ENCODE data around the gene GRAMD2A.
A peak's percentile ranks its signal among the peaks of the same experiment; 100 is the strongest.

The GRAMD2A gene

DNA sequence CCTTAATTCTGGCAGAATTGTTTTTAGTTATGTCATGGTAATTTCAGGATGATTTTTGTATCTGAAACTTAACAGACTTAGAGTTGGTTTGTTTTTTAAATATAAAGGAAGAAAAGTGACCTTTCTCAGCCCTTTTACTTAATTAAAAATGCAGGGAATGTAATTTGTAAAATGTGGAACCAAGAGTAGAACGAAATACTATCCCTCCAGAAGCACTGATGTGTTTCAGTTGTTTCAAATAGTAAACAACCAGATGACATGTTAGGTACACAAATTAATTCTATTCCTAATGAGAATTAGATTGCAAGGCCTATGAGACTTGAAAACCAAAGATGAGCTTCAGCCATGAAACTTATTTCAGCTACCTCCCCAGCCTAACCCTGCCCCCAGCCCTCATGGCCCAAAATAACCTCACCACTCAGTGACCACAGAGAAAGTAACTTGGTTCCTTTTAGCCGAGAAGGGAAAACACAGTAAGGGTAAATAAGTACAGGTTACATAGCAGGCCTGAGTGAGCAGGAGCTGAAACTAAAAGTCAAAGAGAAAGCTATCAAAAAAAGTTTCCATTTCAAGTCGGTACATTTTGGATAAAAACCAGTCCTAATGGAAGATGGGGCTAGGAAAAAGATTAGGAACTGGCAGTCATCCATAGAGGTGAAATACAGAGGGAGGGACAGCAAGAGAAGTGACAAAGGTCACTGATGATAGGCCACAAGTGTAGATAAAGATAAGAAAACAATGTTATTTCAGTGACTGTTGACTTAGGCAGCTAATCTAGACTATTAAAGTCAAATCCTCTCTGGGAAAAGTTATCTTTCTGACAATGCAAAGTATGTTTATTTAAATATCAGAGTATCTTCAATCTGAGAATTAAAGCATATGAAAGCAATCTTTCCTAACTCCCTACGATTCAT is 56.2 kb downstream of the GRAMD2A start:
- H3F3A ChIP-seq (ENCODE audit: insufficient read depth, low read length) = no peaks in the 10 kb centered on the region
- H2AFZ ChIP-seq (ENCODE audit: low read length) = no peak overlapping the region
- no peaks in the 10 kb centered on the region for H3K9me3 ChIP-seq (ENCODE audit: low read length)
- TF ChIP-seq, protein P1, sequence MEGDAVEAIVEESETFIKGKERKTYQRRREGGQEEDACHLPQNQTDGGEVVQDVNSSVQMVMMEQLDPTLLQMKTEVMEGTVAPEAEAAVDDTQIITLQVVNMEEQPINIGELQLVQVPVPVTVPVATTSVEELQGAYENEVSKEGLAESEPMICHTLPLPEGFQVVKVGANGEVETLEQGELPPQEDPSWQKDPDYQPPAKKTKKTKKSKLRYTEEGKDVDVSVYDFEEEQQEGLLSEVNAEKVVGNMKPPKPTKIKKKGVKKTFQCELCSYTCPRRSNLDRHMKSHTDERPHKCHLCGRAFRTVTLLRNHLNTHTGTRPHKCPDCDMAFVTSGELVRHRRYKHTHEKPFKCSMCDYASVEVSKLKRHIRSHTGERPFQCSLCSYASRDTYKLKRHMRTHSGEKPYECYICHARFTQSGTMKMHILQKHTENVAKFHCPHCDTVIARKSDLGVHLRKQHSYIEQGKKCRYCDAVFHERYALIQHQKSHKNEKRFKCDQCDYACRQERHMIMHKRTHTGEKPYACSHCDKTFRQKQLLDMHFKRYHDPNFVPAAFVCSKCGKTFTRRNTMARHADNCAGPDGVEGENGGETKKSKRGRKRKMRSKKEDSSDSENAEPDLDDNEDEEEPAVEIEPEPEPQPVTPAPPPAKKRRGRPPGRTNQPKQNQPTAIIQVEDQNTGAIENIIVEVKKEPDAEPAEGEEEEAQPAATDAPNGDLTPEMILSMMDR (IDR thresholded peaks at IDR 0.05; ENCODE audit: low read length) = no peak
- TF ChIP-seq EZH2 (IDR thresholded peaks at IDR 0.05; ENCODE audit: borderline replicate concordance, low read length) = no peak
- H3K4me3 ChIP-seq (ENCODE audit: low read depth, low read length, poor library complexity, severe bottlenecking) = peak overlapping the region; percentile 14
- no peaks in the 10 kb centered on the region for H3K79me2 ChIP-seq (ENCODE audit: insufficient read depth, low read length)
- H3K9ac ChIP-seq (ENCODE audit: low read length) = peak overlapping the region; percentile 43; the same call in 1 of the 2 replicates
- H4K20me1 ChIP-seq (ENCODE audit: insufficient read depth, low read length) = no peaks in the 10 kb centered on the region
- H3K9me2 ChIP-seq (ENCODE audit: low read depth, low read length) = no peaks in the 10 kb centered on the region
- H3K4me2 ChIP-seq (ENCODE audit: low read length) = peak overlapping the region; percentile 39
- peak overlapping the region; percentile 77 for H3K27ac ChIP-seq (ENCODE audit: low read depth, low read length, poor library complexity, severe bottlenecking)
- peaks cover 29% of the 10 kb centered on the region for H3K4me1 ChIP-seq (ENCODE audit: insufficient read depth, low read length, severe bottlenecking)
- H3K36me3 ChIP-seq (ENCODE audit: insufficient read depth, low read length) = no peaks in the 10 kb centered on the region
- no peaks in the 10 kb centered on the region for H3K27me3 ChIP-seq (ENCODE audit: insufficient read depth, low read length)

GRCh38 chr15:72140088-72140487 is 57.5 kb downstream of the GRAMD2A start:
- Histone ChIP-seq H3K36me3 (ENCODE audit: insufficient read depth, low read length) (no peaks in the 10 kb centered on the region), H4K20me1 (ENCODE audit: insufficient read depth, low read length) (no peaks in the 10 kb centered on the region), H3K27me3 (ENCODE audit: insufficient read depth, low read length) (no peaks in the 10 kb centered on the region), H3K4me3 (ENCODE audit: low read depth, low read length, poor library complexity, severe bottlenecking) (no peak overlapping the region), H3K4me2 (ENCODE audit: low read length) (no peak overlapping the region), H3K9me2 (ENCODE audit: low read depth, low read length) (no peaks in the 10 kb centered on the region), H2AFZ (ENCODE audit: low read length) (no peak overlapping the region), H3K9ac (ENCODE audit: low read length) (no peak overlapping the region), H3F3A (ENCODE audit: insufficient read depth, low read length) (no peaks in the 10 kb centered on the region), H3K9me3 (ENCODE audit: low read length) (no peaks in the 10 kb centered on the region), H3K4me1 (ENCODE audit: insufficient read depth, low read length, severe bottlenecking) (peaks cover 40% of the 10 kb centered on the region), H3K79me2 (ENCODE audit: insufficient read depth, low read length) (no peaks in the 10 kb centered on the region), H3K27ac (ENCODE audit: low read depth, low read length, poor library complexity, severe bottlenecking) (no peak overlapping the region)
- TF ChIP-seq EZH2 (IDR thresholded peaks at IDR 0.05; ENCODE audit: borderline replicate concordance, low read length) = no peak
- TF ChIP-seq, protein P1 (IDR thresholded peaks at IDR 0.05; ENCODE audit: low read length) = no peak

- Histone ChIP-seq H3K27me3 (ENCODE audit: insufficient read depth, low read length) (no peaks in the 10 kb centered on the region), H3K9ac (ENCODE audit: low read length) (no peak overlapping the region), H3K4me3 (ENCODE audit: low read depth, low read length, poor library complexity, severe bottlenecking) (no peak overlapping the region), H3K36me3 (ENCODE audit: insufficient read depth, low read length) (no peaks in the 10 kb centered on the region), H3F3A (ENCODE audit: insufficient read depth, low read length) (no peaks in the 10 kb centered on the region), H4K20me1 (ENCODE audit: insufficient read depth, low read length) (no peaks in the 10 kb centered on the region), H3K4me2 (ENCODE audit: low read length) (no peak overlapping the region), H3K9me3 (ENCODE audit: low read length) (no peaks in the 10 kb centered on the region), H3K79me2 (ENCODE audit: insufficient read depth, low read length) (no peaks in the 10 kb centered on the region), H3K27ac (ENCODE audit: low read depth, low read length, poor library complexity, severe bottlenecking) (no peak overlapping the region), H3K9me2 (ENCODE audit: low read depth, low read length) (no peaks in the 10 kb centered on the region), H2AFZ (ENCODE audit: low read length) (no peak overlapping the region), H3K4me1 (ENCODE audit: insufficient read depth, low read length, severe bottlenecking) (peaks cover 40% of the 10 kb centered on the region)
- TF ChIP-seq, protein P1 (IDR thresholded peaks at IDR 0.05; ENCODE audit: low read length) = no peak
- no peak for TF ChIP-seq EZH2 (IDR thresholded peaks at IDR 0.05; ENCODE audit: borderline replicate concordance, low read length)
Observed at GRCh38 chr15:72139667-72140066, 57.9 kb downstream of the GRAMD2A start.
